SK-N-SH (cell line): Measurements from ENCODE around the gene PMIS2. TPM values are rescaled to one million over a fixed set of nuclear protein-coding genes. Genes with fewer than 3 reads are reported as not detected.

ENCODE experiments used
- CTCF ChIA-PET: fragments of 300-600, 350-600 bp; formaldehyde crosslinking; extraction: SDS; loops from one replicate; lab custom pipeline; 2021; lab: Yijun Ruan, JAX
- POLR2A ChIA-PET: fragments of 350-600 bp; sonication (Branson Sonifier 250); formaldehyde crosslinking; extraction: SDS; loops from one replicate; lab custom pipeline; 2020; ENCODE audit warnings: antibody characterized with exemption, inconsistent platforms; lab: Yijun Ruan, JAX
- DNase-seq: peaks from one replicate; pipeline ENCODE4 v3.0.0; 2012
- H2AFZ ChIP-seq: fragments of 200-600 bp; sonication (generic); 2 replicates; pipeline ENCODE4 v1.8.1; 2016; ENCODE audit warnings: antibody characterized with exemption, mild to moderate bottlenecking, low read depth
- H3F3A ChIP-seq: fragments of 200-600 bp; sonication (generic); replicated peaks from 2 replicates; pipeline ENCODE3; 2016; ENCODE audit warnings: antibody characterized with exemption, mild to moderate bottlenecking; ENCODE audit not compliant: insufficient read depth
- H3K27ac ChIP-seq, 2 experiments: fragments of 200-500 bp in 1 of 2; fragments of 200-600 bp in 1 of 2; sonication (Bioruptor generic) in 1 of 2; sonication (generic), shearing (Covaris generic) in 1 of 2; 2 replicates each; pipeline versions ENCODE4 v1.5.1 to v1.6.1; 2014 to 2016; ENCODE audit warnings: low read depth in 2 of 2, inconsistent platforms in 1 of 2, low read length in 1 of 2, mild to moderate bottlenecking in 1 of 2, mixed read lengths in 1 of 2
- H3K27me3 ChIP-seq: fragments of 200-600 bp; sonication (generic), shearing (Covaris generic); 2 replicates; pipeline ENCODE4 v1.6.1; 2016; ENCODE audit warnings: mixed run types; ENCODE audit not compliant: insufficient read depth
- H3K36me3 ChIP-seq, 2 experiments: fragments of 200-500 bp in 1 of 2; fragments of 200-600 bp in 1 of 2; sonication (Bioruptor generic) in 1 of 2; sonication (generic) in 1 of 2; replicated peaks in 1 of 2; 2 replicates each; pipeline versions ENCODE3 to v1.5.1; 2014 to 2016; ENCODE audit warnings: low read length in 1 of 2, mild to moderate bottlenecking in 1 of 2; ENCODE audit not compliant: insufficient read depth in 2 of 2, control insufficient read depth in 1 of 2
- H3K4me1 ChIP-seq, 2 experiments: fragments of 200-500 bp in 1 of 2; fragments of 200-600 bp in 1 of 2; sonication (Bioruptor generic) in 1 of 2; sonication (generic), shearing (Covaris generic) in 1 of 2; 2 replicates each; pipeline versions ENCODE4 v1.5.1 to v1.6.1; 2014 to 2016; ENCODE audit warnings: low read depth in 1 of 2, low read length in 1 of 2, mixed run types in 1 of 2; ENCODE audit not compliant: insufficient read depth in 2 of 2, control insufficient read depth in 1 of 2
- H3K4me2 ChIP-seq: fragments of 200-600 bp; sonication (generic), shearing (Covaris generic); 2 replicates; pipeline ENCODE4 v1.6.1; 2017; ENCODE audit warnings: mixed run types
- H3K4me3 ChIP-seq, 2 experiments: fragments of 200-500 bp in 1 of 2; fragments of 200-600 bp in 1 of 2; sonication (Bioruptor generic) in 1 of 2; sonication (generic), shearing (Covaris generic) in 1 of 2; 2 replicates each; pipeline versions ENCODE4 v1.5.1 to v1.8.1; 2014 to 2016; ENCODE audit warnings: low read depth in 2 of 2, inconsistent platforms in 1 of 2, low read length in 1 of 2, mild to moderate bottlenecking in 1 of 2, mixed read lengths in 1 of 2, moderate library complexity in 1 of 2
- H3K79me2 ChIP-seq: fragments of 200-600 bp; sonication (generic); 2 replicates; pipeline ENCODE4 v1.8.1; 2017; ENCODE audit warnings: mild to moderate bottlenecking; ENCODE audit not compliant: insufficient read depth
- H3K9ac ChIP-seq: fragments of 200-600 bp; sonication (generic); 2 replicates; pipeline ENCODE4 v1.6.1; 2017; ENCODE audit warnings: mixed run types
- H3K9me2 ChIP-seq: fragments of 200-600 bp; sonication (generic); 2 replicates; pipeline ENCODE4 v1.6.1; 2017; ENCODE audit warnings: mixed run types
- H3K9me3 ChIP-seq: fragments of 200-600 bp; sonication (generic); 2 replicates; pipeline ENCODE4 v1.6.1; 2017; ENCODE audit warnings: mixed run types, mild to moderate bottlenecking, moderate library complexity
- H4K20me1 ChIP-seq: fragments of 200-600 bp; sonication (generic); 2 replicates; pipeline ENCODE4 v1.6.1; 2017; ENCODE audit warnings: mild to moderate bottlenecking, mixed run types; ENCODE audit not compliant: insufficient read depth
- CHD2 ChIP-seq: fragments of 150-350 bp; IDR thresholded peaks from 2 replicates; pipeline ENCODE4 v1.6.1; 2018; ENCODE audit warnings: low read length; ENCODE audit not compliant: partially characterized antibody
- EP300 ChIP-seq, 2 experiments: IDR thresholded peaks; 2 replicates each; pipeline versions ENCODE4 v1.4.0 to v1.6.1; 2012; ENCODE audit warnings: borderline replicate concordance in 1 of 2, low read depth in 1 of 2, low read length in 1 of 2
- EZH2phosphoT487 ChIP-seq: fragments of 200-600 bp; sonication (generic); IDR thresholded peaks from 2 replicates; pipeline ENCODE4 v1.6.1; 2017; ENCODE audit warnings: low read depth, mixed run types, mild to moderate bottlenecking, antibody characterized with exemption, moderate library complexity, borderline replicate concordance
- FOSL2 ChIP-seq: IDR thresholded peaks from 2 replicates; pipeline ENCODE4 v1.4.0; 2012; ENCODE audit warnings: low read depth, mild to moderate bottlenecking, moderate library complexity, borderline replicate concordance
- FOXJ3 ChIP-seq: sonication (generic); formaldehyde crosslinking; IDR thresholded peaks from 2 replicates; pipeline ENCODE4 v1.5.1; 2020; ENCODE audit warnings: mild to moderate bottlenecking, missing genetic modification reagents
- GABPA ChIP-seq: IDR thresholded peaks from 2 replicates; pipeline ENCODE4 v1.4.0; 2012; ENCODE audit warnings: low read depth, mild to moderate bottlenecking
- GATA2 ChIP-seq: sonication (generic); formaldehyde crosslinking; IDR thresholded peaks from 2 replicates; pipeline ENCODE4 v1.5.0; 2020; ENCODE audit warnings: mild to moderate bottlenecking, missing genetic modification reagents
- MAX ChIP-seq: IDR thresholded peaks from 2 replicates; pipeline ENCODE4 v1.4.0; 2012; ENCODE audit warnings: low read depth
- MEF2A ChIP-seq: IDR thresholded peaks from 2 replicates; pipeline ENCODE4 v1.4.0; 2012; ENCODE audit warnings: low read depth, borderline replicate concordance
- MXI1 ChIP-seq: IDR thresholded peaks from 2 replicates; pipeline ENCODE4 v1.6.1; 2012; ENCODE audit warnings: mild to moderate bottlenecking, low read depth, low read length, improper control_type of control experiment
- NRF1 ChIP-seq: IDR thresholded peaks from 2 replicates; pipeline ENCODE4 v1.6.1; 2012; ENCODE audit warnings: low read depth, mild to moderate bottlenecking, low read length
- POLR2AphosphoS5 ChIP-seq: IDR thresholded peaks from 2 replicates; pipeline ENCODE4 v1.6.1; 2012; ENCODE audit warnings: low read depth, low read length
- RFX5 ChIP-seq: IDR thresholded peaks from 2 replicates; pipeline ENCODE4 v1.6.1; 2012; ENCODE audit warnings: mild to moderate bottlenecking, improper control_type of control experiment, low read length
- RXRA ChIP-seq: IDR thresholded peaks from 2 replicates; pipeline ENCODE4 v1.4.0; 2012; ENCODE audit warnings: low read depth, mild to moderate bottlenecking, borderline replicate concordance
- SMC3 ChIP-seq: IDR thresholded peaks from 2 replicates; pipeline ENCODE4 v1.6.1; 2012; ENCODE audit warnings: low read depth, low read length, improper control_type of control experiment
- TCF12 ChIP-seq: IDR thresholded peaks from 2 replicates; pipeline ENCODE4 v1.4.0; 2012
- YY1 ChIP-seq: IDR thresholded peaks from 2 replicates; pipeline ENCODE4 v1.4.0; 2012; ENCODE audit warnings: low read depth, mild to moderate bottlenecking
- ZBTB33 ChIP-seq: IDR thresholded peaks from 2 replicates; pipeline ENCODE4 v1.4.0; 2012; ENCODE audit warnings: low read depth, borderline replicate concordance
- WGBS: methylation state at CpG from one replicate; pipeline ENCODE4 v1.1.6; 2017; ENCODE audit warnings: low lambda C conversion rate; 5-methylcytosine and 5-hydroxymethylcytosine counted together
- polyA plus RNA-seq, 3 experiments: library from polyadenylated mRNA; depleted of rRNA; stranded (reverse); fragments of >200 nt; gene quantifications; 2 replicates each; pipeline ENCODE4 v1.2.3, GENCODE V29; 2012
- TF ChIP-seq, protein P1 (sequence below): IDR thresholded peaks from 2 replicates; pipeline ENCODE4 v1.6.1; 2012; ENCODE audit warnings: mild to moderate bottlenecking, low read depth, low read length, moderate library complexity
- TF ChIP-seq, protein P2 (sequence below): IDR thresholded peaks from 2 replicates; pipeline ENCODE4 v1.4.0; 2012; ENCODE audit warnings: low read depth, borderline replicate concordance

The PMIS2 gene
- polyA plus RNA-seq, 1 of the 3 experiments (the other 2 are of a cell fraction): not detected

- CTCF ChIA-PET: interaction anchor here (1.1 to 4.1 kb wide), 2 partner anchors 10 to 12 kb away, joined by 4 to 20 read pairs; no protein-coding TSS in a partner anchor
- peak overlapping the region; percentile 87 for H2AFZ ChIP-seq
- no peaks in the 10 kb centered on the region for H3K9me2 ChIP-seq
- H3K27ac ChIP-seq: peak overlapping the region; percentile 52 to 77; a peak in 2 of 4 replicates
- TF ChIP-seq GABPA: no peak
- TF ChIP-seq MAX: peak; percentile 28
- TF ChIP-seq, all 33 proteins: peak for 1
- no peaks in the 10 kb centered on the region for H3F3A ChIP-seq
- peak overlapping the region; percentile 91 for H3K4me2 ChIP-seq
- POLR2A ChIA-PET: no interaction called here
- DNase-seq: peak; percentile 79
- peak overlapping the region; percentile 85 for H3K9ac ChIP-seq
- H3K4me1 ChIP-seq: peaks cover 5 to 19% of the 10 kb centered on the region in 2 experiments; a peak in 2 of 4 replicates
- WGBS: 10% methylated on average over 10 of the region's 27 CpGs
- H3K79me2 ChIP-seq: peaks cover 30% of the 10 kb centered on the region
- H3K36me3 ChIP-seq: peaks cover 0 to 19% of the 10 kb centered on the region in 2 experiments
- no peaks in the 10 kb centered on the region for H3K27me3 ChIP-seq
- peaks cover 5% of the 10 kb centered on the region; the same call in 1 of the 2 replicates for H4K20me1 ChIP-seq
- no peaks in the 10 kb centered on the region for H3K9me3 ChIP-seq
- peak overlapping the region; percentile 79 to 96 for H3K4me3 ChIP-seq
These were observed 40.1 kb upstream of the PMIS2 start for GRCh38 chr19:35545855-35546381.

GRCh38 chr19:35546532-35546931 lies 39.4 kb upstream of the PMIS2 start:
- Histone ChIP-seq H3K4me3 (peak overlapping the region; percentile 79 to 96), H3K79me2 (peaks cover 30% of the 10 kb centered on the region), H3K4me1 (peaks cover 5 to 19% of the 10 kb centered on the region in 2 experiments; a peak in 2 of 4 replicates), H3K9me3 (no peaks in the 10 kb centered on the region), H3K4me2 (peak overlapping the region; percentile 91), H3K9ac (peak overlapping the region; percentile 85; the same call in 1 of the 2 replicates), H3K9me2 (no peaks in the 10 kb centered on the region), H3K27ac (no peak overlapping the region), H3F3A (no peaks in the 10 kb centered on the region), H3K36me3 (peaks cover 0 to 17% of the 10 kb centered on the region in 2 experiments), H4K20me1 (peaks cover 5% of the 10 kb centered on the region; the same call in 1 of the 2 replicates), H2AFZ (0 out of 2 replicates have a peak overlapping the region, but pooled peaks have one; percentile 87), H3K27me3 (no peaks in the 10 kb centered on the region)
- no peak for DNase-seq
- 84% methylated on average over 5 of the region's 8 CpGs for WGBS
- POLR2A ChIA-PET: no interaction called here
- TF ChIP-seq EP300 (IDR thresholded peaks at IDR 0.05; ENCODE audit: borderline replicate concordance in 1 of 2, low read depth in 1 of 2, low read length in 1 of 2): no peak
- no peak for TF ChIP-seq NRF1
- TF ChIP-seq RXRA: no peak
- no peak for TF ChIP-seq GATA2 (CRISPR knock-in tag)
- TF ChIP-seq, protein P1, sequence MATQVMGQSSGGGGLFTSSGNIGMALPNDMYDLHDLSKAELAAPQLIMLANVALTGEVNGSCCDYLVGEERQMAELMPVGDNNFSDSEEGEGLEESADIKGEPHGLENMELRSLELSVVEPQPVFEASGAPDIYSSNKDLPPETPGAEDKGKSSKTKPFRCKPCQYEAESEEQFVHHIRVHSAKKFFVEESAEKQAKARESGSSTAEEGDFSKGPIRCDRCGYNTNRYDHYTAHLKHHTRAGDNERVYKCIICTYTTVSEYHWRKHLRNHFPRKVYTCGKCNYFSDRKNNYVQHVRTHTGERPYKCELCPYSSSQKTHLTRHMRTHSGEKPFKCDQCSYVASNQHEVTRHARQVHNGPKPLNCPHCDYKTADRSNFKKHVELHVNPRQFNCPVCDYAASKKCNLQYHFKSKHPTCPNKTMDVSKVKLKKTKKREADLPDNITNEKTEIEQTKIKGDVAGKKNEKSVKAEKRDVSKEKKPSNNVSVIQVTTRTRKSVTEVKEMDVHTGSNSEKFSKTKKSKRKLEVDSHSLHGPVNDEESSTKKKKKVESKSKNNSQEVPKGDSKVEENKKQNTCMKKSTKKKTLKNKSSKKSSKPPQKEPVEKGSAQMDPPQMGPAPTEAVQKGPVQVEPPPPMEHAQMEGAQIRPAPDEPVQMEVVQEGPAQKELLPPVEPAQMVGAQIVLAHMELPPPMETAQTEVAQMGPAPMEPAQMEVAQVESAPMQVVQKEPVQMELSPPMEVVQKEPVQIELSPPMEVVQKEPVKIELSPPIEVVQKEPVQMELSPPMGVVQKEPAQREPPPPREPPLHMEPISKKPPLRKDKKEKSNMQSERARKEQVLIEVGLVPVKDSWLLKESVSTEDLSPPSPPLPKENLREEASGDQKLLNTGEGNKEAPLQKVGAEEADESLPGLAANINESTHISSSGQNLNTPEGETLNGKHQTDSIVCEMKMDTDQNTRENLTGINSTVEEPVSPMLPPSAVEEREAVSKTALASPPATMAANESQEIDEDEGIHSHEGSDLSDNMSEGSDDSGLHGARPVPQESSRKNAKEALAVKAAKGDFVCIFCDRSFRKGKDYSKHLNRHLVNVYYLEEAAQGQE: no peak
- TF ChIP-seq POLR2AphosphoS5: no peak
- TF ChIP-seq MEF2A: no peak
- TF ChIP-seq, protein P2, sequence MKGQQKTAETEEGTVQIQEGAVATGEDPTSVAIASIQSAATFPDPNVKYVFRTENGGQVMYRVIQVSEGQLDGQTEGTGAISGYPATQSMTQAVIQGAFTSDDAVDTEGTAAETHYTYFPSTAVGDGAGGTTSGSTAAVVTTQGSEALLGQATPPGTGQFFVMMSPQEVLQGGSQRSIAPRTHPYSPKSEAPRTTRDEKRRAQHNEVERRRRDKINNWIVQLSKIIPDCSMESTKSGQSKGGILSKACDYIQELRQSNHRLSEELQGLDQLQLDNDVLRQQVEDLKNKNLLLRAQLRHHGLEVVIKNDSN: no peak
- TF ChIP-seq RFX5: no peak
- no peak for TF ChIP-seq GABPA
- TF ChIP-seq CHD2: no peak
- TF ChIP-seq FOXJ3 (CRISPR knock-in tag): no peak
- TF ChIP-seq MXI1: no peak
- no peak for TF ChIP-seq EZH2phosphoT487
- no peak for TF ChIP-seq FOSL2
- TF ChIP-seq TCF12: no peak
- no peak for TF ChIP-seq SMC3
- no peak for TF ChIP-seq YY1
- no peak for TF ChIP-seq MAX
- TF ChIP-seq ZBTB33: no peak
- CTCF ChIA-PET: interaction anchor here (0.7 to 4.1 kb wide), 3 partner anchors 9 to 36 kb away, joined by 3 to 20 read pairs (median 4); no protein-coding TSS in a partner anchor
